ENCODE data around the gene OR11G2. TPM values are rescaled to one million over a fixed set of nuclear protein-coding genes. Genes with fewer than 3 reads are reported as not detected.
"Not testable (repeated sequence)": the region's sequence is repeated elsewhere in the genome, so short reads cannot be mapped to it uniquely, and the experiment has no call there.

OR11G2 gene
- total RNA-seq, 3 donors from 2014 or later, result not detected

DNA sequence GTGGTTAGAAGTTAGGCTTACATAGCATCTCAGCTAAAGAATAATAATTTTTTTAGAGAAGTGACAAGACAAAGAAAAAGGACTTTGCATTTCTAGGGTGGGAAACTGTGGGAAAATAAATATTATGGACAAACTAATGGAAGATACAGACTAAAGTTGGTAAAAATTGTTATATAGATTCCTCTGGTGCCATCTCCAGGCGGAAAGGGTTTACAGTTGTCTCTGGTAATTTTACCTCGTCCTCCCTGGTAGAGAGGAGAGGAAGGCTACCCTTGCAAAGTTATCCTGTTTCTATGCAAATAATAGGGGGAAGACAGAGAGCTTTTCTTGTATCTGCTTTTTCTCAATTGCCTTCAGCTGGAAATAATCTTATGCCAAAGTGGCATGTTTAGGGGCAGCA is 5.2 kb downstream of the OR11G2 start:
- Mint-ChIP-seq H3K4me1 (ENCODE audit: low read depth) (no peaks in the 10 kb centered on the region), H3K9me3 (no peaks in the 10 kb centered on the region), H3K36me3 (ENCODE audit: insufficient read depth) (no peaks in the 10 kb centered on the region), H3K27me3 (ENCODE audit: low read depth) (peaks cover 14% of the 10 kb centered on the region), H3K4me3 (no peak overlapping the region)
- DNase-seq (no peak), ATAC-seq (no peak)

DNA sequence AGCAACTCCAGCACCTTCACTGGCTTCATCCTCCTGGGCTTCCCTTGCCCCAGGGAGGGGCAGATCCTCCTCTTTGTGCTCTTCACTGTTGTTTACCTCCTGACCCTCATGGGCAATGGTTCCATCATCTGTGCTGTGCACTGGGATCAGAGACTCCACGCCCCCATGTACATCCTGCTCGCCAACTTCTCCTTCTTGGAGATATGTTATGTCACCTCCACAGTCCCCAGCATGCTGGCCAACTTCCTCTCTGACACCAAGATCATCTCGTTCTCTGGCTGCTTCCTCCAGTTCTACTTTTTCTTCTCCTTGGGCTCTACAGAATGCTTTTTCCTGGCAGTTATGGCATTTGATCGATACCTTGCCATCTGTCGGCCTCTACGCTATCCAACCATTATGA is 6.8 kb downstream of the OR11G2 start:
- ATAC-seq (no peak), DNase-seq (no peak)
- Mint-ChIP-seq H3K4me3 (no peak overlapping the region), H3K36me3 (ENCODE audit: insufficient read depth) (no peaks in the 10 kb centered on the region), H3K9me3 (no peaks in the 10 kb centered on the region), H3K27me3 (ENCODE audit: low read depth) (peaks cover 17% of the 10 kb centered on the region), H3K4me1 (ENCODE audit: low read depth) (no peaks in the 10 kb centered on the region)

DNA sequence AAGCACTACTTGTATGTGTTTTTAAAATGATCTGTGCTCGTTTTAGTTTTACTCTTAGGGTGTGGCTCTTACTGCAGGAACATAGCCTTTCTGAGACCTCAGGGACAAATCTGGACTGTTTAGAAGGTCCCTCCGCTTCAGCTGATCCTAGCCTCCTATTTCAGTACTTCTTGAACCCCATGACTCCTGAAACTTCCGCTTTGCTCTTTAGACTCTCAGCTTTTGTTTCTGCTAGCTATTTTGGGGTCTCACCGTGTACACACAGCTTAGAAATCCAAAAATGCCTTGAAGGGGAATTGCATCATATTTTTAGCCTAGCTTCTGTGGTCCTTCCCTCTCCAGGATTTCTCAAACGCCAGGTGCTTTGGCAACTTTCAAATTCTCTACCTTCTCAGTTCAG is 8.3 kb downstream of the OR11G2 start:
- no peak for DNase-seq
- H3K9me3 Mint-ChIP-seq, result no peaks in the 10 kb centered on the region
- ATAC-seq, result no peak
- no peaks in the 10 kb centered on the region for H3K4me1 Mint-ChIP-seq (ENCODE audit: low read depth)
- peaks cover 12% of the 10 kb centered on the region for H3K27me3 Mint-ChIP-seq (ENCODE audit: low read depth)
- H3K4me3 Mint-ChIP-seq, result no peak overlapping the region
- H3K36me3 Mint-ChIP-seq (ENCODE audit: insufficient read depth), result no peaks in the 10 kb centered on the region

DNA sequence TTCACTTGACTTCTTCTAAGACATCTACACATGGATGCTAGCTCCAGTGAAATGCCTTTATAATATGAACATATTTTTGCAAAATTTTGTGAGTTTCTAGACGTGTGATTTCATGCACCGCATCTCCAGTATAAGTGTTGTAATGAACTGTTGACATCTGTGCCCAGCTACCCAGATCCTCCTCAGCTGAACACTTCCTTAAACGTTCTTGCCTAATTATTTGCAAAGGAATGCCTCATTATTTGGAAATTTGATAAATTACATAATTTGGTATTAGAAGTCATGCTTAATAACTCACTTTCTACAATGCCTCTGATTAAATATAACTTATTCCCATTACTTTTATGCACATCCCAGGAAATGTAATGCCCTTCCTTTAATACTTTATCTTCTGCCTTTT is 14.0 kb downstream of the OR11G2 start:
- Mint-ChIP-seq H3K36me3 (ENCODE audit: insufficient read depth) (no peaks in the 10 kb centered on the region), H3K4me3 (no peak overlapping the region), H3K9me3 (no peaks in the 10 kb centered on the region), H3K27me3 (ENCODE audit: low read depth) (peaks cover 4% of the 10 kb centered on the region), H3K4me1 (ENCODE audit: low read depth) (no peaks in the 10 kb centered on the region)
- ATAC-seq, result no peak
- no peak for DNase-seq

DNA sequence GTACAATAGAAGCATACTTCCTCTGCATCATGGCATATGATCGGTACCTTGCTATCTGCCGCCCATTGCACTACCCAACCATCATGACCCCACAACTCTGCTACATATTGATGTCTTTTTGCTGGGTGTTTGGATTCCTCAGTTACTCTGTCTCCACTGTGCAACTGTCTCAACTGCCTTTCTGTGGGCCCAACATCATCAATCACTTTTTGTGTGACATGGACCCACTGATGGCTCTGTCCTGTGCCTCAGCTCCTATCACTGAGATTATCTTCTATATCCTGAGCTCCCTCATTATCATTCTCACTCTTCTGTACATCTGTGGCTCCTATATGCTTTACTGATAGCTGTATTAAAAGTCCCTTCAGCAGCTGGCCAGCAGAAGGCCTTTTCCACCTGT is 18.9 kb downstream of the OR11G2 start:
- DNase-seq, result no peak
- H3K36me3 Mint-ChIP-seq (ENCODE audit: insufficient read depth), result no peaks in the 10 kb centered on the region
- H3K4me1 Mint-ChIP-seq (ENCODE audit: low read depth), result no peaks in the 10 kb centered on the region
- no peaks in the 10 kb centered on the region for H3K9me3 Mint-ChIP-seq
- peaks cover 1% of the 10 kb centered on the region for H3K27me3 Mint-ChIP-seq (ENCODE audit: low read depth)
- no peak overlapping the region for H3K4me3 Mint-ChIP-seq
- no peak for ATAC-seq

DNA sequence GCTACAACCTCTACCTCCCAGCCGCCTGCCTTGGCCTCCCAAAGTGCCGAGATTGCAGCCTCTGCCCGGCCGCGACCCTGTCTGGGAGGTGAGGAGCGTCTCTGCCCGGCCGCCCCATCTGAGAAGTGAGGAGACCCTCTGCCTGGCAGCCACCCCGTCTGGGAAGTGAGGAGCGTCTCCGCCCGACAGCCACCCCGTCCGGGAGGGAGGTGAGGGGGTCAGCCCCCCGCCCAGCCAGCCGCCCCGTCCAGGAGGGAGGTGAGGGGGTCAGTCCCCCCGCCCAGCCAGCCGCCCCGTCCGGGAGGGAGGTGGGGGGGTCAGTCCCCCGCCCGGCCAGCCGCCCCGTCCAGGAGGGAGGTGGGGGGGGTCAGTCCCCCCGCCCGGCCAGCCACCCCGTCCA is 21.7 kb downstream of the OR11G2 start:
- DNase-seq; H3K36me3 Mint-ChIP-seq (ENCODE audit: insufficient read depth); ATAC-seq; H3K9me3 Mint-ChIP-seq; H3K4me1 Mint-ChIP-seq (ENCODE audit: low read depth); H3K27me3 Mint-ChIP-seq (ENCODE audit: low read depth); H3K4me3 Mint-ChIP-seq: not testable (repeated sequence)

DNA sequence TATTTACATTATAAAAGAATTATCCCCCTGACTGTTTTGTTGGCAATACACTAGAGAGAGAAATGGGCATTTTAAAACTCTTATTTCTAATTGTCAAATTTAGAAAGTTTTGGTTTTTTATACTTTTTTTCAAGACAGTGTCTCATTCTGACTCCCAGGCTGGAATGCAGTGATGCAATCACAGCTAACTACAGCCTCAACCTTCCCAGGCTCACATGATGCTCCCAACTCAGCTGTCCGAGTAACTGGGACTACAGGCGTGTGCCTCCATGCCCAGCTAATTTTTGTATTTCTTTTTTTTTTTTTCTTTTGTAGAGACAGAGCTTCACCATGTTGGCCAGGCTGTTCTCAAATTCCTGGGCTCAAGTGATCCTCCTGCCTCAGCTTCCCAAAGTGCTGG is 24.5 kb downstream of the OR11G2 start:
- no peak for ATAC-seq
- Mint-ChIP-seq H3K27me3 (ENCODE audit: low read depth) (peaks cover 3% of the 10 kb centered on the region), H3K4me3 (no peak overlapping the region), H3K36me3 (ENCODE audit: insufficient read depth) (no peaks in the 10 kb centered on the region), H3K9me3 (no peaks in the 10 kb centered on the region), H3K4me1 (ENCODE audit: low read depth) (no peaks in the 10 kb centered on the region)
- DNase-seq, result no peak

DNA sequence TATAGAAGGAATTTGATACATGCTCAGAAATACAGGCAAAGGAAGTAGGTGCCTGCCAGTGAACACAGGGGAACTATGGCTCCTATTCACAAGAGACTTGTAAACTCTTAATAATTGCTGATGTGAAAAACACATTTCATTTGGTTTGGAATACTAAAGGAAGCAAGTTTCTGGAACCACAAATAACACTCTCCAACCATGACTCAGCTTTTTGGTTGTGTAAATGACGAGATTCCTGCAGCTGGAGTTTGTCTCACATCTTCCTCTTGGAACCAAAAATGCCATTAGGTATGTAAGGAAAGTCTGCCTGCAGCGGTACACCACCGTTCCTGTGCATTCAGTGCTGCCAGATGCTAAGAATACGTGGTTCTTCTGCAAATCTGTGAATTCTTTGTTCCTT is 28.3 kb downstream of the OR11G2 start:
- DNase-seq, result no peak
- H3K4me1 Mint-ChIP-seq (ENCODE audit: low read depth), result no peaks in the 10 kb centered on the region
- H3K36me3 Mint-ChIP-seq (ENCODE audit: insufficient read depth), result no peaks in the 10 kb centered on the region
- H3K4me3 Mint-ChIP-seq, result no peak overlapping the region
- no peaks in the 10 kb centered on the region for H3K9me3 Mint-ChIP-seq
- ATAC-seq, result no peak
- peaks cover 8% of the 10 kb centered on the region for H3K27me3 Mint-ChIP-seq (ENCODE audit: low read depth)

DNA sequence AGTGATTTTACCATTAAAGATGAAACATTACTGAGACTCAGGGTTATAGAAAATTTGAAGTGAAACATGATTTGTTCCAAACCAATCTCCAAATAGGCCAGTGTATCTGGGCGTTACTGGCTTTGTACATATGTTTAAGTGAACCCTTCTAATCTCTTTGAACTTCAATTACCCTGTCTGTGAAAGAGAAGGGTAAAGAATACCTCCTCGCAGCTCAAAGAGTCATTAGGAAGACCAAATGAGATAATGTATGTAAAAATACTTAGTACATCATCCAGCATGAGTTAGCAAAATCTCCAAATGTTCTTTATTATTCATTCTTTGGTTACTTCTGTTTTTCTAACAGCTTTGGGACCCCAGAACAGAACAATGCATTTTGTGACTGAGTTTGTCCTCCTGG is 32.7 kb downstream of the OR11G2 start, which contains the start of gene OR11H6:
Gene OR11H6 (plus strand): TSS at position 301 of the 400 bp plus-strand sequence. CDS start 0 bp downstream, at position 301.
- Mint-ChIP-seq H3K36me3 (ENCODE audit: insufficient read depth) (no peaks in the 10 kb centered on the region), H3K27me3 (ENCODE audit: low read depth) (peaks cover 17% of the 10 kb centered on the region), H3K4me1 (ENCODE audit: low read depth) (no peaks in the 10 kb centered on the region), H3K4me3 (no peak within 1 kb of the TSS), H3K9me3 (no peaks in the 10 kb centered on the region)
- no peak for ATAC-seq
- DNase-seq, result no peak

DNA sequence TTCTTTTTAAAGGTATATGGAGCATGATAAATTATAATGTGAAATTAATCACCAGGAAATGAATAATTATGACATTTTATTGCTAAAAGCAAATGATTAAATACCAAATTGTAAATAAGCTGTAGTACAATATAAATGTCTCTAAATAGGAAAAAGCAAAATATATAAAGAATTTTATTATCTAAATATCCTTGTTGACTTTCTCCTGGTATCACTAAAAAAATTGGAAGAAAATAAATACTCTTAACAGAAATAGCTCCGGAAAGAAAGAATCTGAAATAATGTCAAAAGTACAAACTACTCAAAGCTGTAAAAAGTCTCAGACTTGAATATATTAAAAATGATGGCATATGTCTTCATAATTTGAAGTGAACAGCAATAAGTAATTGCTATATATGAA is 38.0 kb downstream of the OR11G2 start, which contains the start of gene OR11H7:
Gene OR11H7 (plus strand): TSS at position 301 of the 400 bp plus-strand sequence.
- DNase-seq, result no peak
- peaks cover 11% of the 10 kb centered on the region for H3K27me3 Mint-ChIP-seq (ENCODE audit: low read depth)
- H3K4me1 Mint-ChIP-seq (ENCODE audit: low read depth), result no peaks in the 10 kb centered on the region
- no peak for ATAC-seq
- H3K9me3 Mint-ChIP-seq, result peaks cover 9% of the 10 kb centered on the region
- no peaks in the 10 kb centered on the region for H3K36me3 Mint-ChIP-seq (ENCODE audit: insufficient read depth)
- H3K4me3 Mint-ChIP-seq, result no peak within 1 kb of the TSS

DNA sequence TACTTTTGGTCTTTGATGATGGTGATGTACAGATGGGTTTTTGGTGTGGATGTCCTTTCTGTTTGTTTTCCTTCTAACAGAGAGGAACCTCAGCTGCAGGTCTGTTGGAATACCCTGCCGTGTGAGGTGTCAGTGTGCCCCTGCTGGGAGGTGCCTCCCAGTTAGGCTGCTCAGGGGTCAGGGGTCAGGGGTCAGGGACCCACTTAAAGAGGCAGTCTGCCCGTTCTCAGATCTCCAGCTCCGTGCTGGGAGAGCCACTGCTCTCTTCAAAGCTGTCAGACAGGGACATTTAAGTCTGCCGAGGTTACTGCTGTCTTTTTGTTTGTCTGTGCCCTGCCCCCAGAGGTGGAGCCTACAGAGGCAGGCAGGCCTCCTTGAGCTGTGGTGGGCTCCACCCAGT is 44.7 kb downstream of the OR11G2 start:
- H3K27me3 Mint-ChIP-seq (ENCODE audit: low read depth); ATAC-seq; DNase-seq; H3K9me3 Mint-ChIP-seq; H3K4me1 Mint-ChIP-seq (ENCODE audit: low read depth); H3K4me3 Mint-ChIP-seq; H3K36me3 Mint-ChIP-seq (ENCODE audit: insufficient read depth): not testable (repeated sequence)

DNA sequence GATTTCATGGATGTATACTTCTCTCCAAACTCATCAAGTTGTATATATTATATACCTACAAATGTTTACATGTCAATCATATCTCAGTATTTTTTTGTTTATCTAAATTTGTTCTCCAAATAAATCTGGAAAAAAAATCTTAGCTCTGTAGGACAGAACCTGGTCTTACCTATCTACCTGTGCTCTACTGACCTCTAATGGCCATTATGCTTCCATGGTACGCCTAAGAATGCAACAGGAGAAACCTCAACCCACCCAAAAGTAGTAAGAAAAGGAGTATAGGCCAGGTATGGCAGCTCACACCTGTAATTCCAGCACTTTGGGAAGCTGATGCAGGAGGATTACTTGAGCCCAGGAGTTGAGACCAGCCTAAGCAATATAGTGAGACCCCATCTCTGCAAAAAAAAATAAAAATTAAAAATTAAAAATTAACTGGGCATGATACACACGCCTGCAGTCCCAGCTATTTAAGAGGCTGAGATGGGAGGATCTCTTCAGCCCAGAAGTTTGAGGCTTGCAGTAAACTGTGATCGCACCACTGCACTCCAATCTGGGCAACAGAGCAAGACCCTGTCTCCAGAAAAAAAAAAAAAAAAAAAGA is 57.0 kb downstream of the OR11G2 start:
- H3K4me1 Mint-ChIP-seq (ENCODE audit: low read depth), result no peaks in the 10 kb centered on the region
- H3K4me3 Mint-ChIP-seq, result no peak overlapping the region
- ATAC-seq (no peak), DNase-seq (no peak)
- H3K9me3 Mint-ChIP-seq, result peaks cover 8% of the 10 kb centered on the region
- no peaks in the 10 kb centered on the region for H3K27me3 Mint-ChIP-seq (ENCODE audit: low read depth)
- peaks cover 6% of the 10 kb centered on the region for H3K36me3 Mint-ChIP-seq (ENCODE audit: insufficient read depth)

Other genes with a start within 250 kb of the OR11G2 start
- gene OR4K15, start 215.3 kb upstream of the OR11G2 start, total RNA-seq, result not detected
- not detected for gene OR4Q2, start 188.7 kb upstream of the OR11G2 start, total RNA-seq
- not detected for gene OR4K14, start 171.6 kb upstream of the OR11G2 start, total RNA-seq
- not detected for gene OR4K13, start 154.9 kb upstream of the OR11G2 start, total RNA-seq
- gene OR4L1, start 130.9 kb upstream of the OR11G2 start, total RNA-seq, result not detected
- not detected for gene OR4K17, start 80.2 kb upstream of the OR11G2 start, total RNA-seq
- not detected for gene OR4N5, start 52.1 kb upstream of the OR11G2 start, total RNA-seq
- not detected for gene OR11H6, start 32.8 kb downstream of the OR11G2 start, total RNA-seq
- not detected for gene OR11H7, start 38.1 kb downstream of the OR11G2 start, total RNA-seq
- not detected for gene OR11H4, start 48.4 kb downstream of the OR11G2 start, total RNA-seq
- gene TTC5, start 115.1 kb downstream of the OR11G2 start, total RNA-seq, result 10 to 100 TPM; 40.3 to 41.9 (median 41.5) TPM
- gene CCNB1IP1, start 142.4 kb downstream of the OR11G2 start, total RNA-seq, result 10 to 100 TPM; 28.9 to 38.0 (median 33.0) TPM
- gene PARP2, start 152.7 kb downstream of the OR11G2 start, total RNA-seq, result 10 to 100 TPM; 16.9 to 22.9 (median 22.1) TPM
- 10 to 100 TPM; 14.7 to 21.7 (median 19.3) TPM for gene TEP1, start 222.6 kb downstream of the OR11G2 start, total RNA-seq
- gene KLHL33, start 245.3 kb downstream of the OR11G2 start, total RNA-seq, result under 1 TPM in 1 of 3 donors, not detected in 2; 0.05 TPM

All from activated T-cell treated with anti-CD3 and anti-CD28 coated beads, Interleukin-2, amount 50 U/mL, for 4 hours (primary cell).